HCT116 (cell line): ENCODE results near the gene BLCAP.

ENCODE experiments used
- CTCF ChIP-seq, 3 experiments: fragments of 200-600 bp in 1 of 3; sonication (generic) in 1 of 3; IDR thresholded peaks in 2 of 3; conservative IDR thresholded peaks in 1 of 3; 2 replicates each; pipeline ENCODE4 v1.5.1; 2012 to 2017; ENCODE audit warnings: low read depth in 2 of 3, low read length in 2 of 3, antibody characterized with exemption in 1 of 3, borderline replicate concordance in 1 of 3, control low read depth in 1 of 3, mild to moderate bottlenecking in 1 of 3, mixed read lengths in 1 of 3, mixed run types in 1 of 3, moderate library complexity in 1 of 3; ENCODE audit not compliant: insufficient read depth in 1 of 3
- EGR1 ChIP-seq: IDR thresholded peaks from 2 replicates; pipeline ENCODE4 v1.6.1; 2012; ENCODE audit warnings: low read depth
- EZH2 ChIP-seq: fragments of 200-600 bp; sonication (generic); IDR thresholded peaks from 2 replicates; pipeline ENCODE4 v1.6.1; 2017; ENCODE audit warnings: antibody characterized with exemption, mixed run types
- EZH2phosphoT487 ChIP-seq: fragments of 200-600 bp; IDR thresholded peaks from 2 replicates; pipeline ENCODE4 v1.6.1; 2018; ENCODE audit warnings: antibody characterized with exemption, borderline replicate concordance
- POLR2A ChIP-seq: IDR thresholded peaks from 2 replicates; pipeline ENCODE4 v1.7.0; 2011; ENCODE audit warnings: borderline replicate concordance; ENCODE audit not compliant: insufficient read depth, insufficient read length; ENCODE audit errors: extremely low read depth
- POLR2AphosphoS5 ChIP-seq: IDR thresholded peaks from 2 replicates; pipeline ENCODE4 v1.6.1; 2011; ENCODE audit warnings: mild to moderate bottlenecking, low read depth, low read length, moderate library complexity
- RAD21 ChIP-seq: IDR thresholded peaks from 2 replicates; pipeline ENCODE4 v1.6.1; 2012; ENCODE audit warnings: low read depth, mild to moderate bottlenecking
- SIN3A ChIP-seq: IDR thresholded peaks from 2 replicates; pipeline ENCODE4 v1.6.1; 2012; ENCODE audit warnings: low read depth

- TF ChIP-seq CTCF (IDR thresholded peaks at IDR 0.05 in 2 of 3, conservative IDR thresholded peaks at IDR 0.05 in 1 of 3; ENCODE audit: borderline replicate concordance in 1 of 3, insufficient read depth in 1 of 3, low read depth in 2 of 3, low read length in 2 of 3) (no peak), EZH2 (no peak), SIN3A (no peak), EGR1 (no peak), EZH2phosphoT487 (0 out of 2 replicates have a peak, but pooled peaks have one; percentile 84), POLR2AphosphoS5 (no peak), RAD21 (no peak), POLR2A (no peak)
These were observed 42.7 kb upstream of the BLCAP start for GRCh38 chr20:37570419-37570818.
